ENCODE data around the gene RASGRP3.

DNA sequence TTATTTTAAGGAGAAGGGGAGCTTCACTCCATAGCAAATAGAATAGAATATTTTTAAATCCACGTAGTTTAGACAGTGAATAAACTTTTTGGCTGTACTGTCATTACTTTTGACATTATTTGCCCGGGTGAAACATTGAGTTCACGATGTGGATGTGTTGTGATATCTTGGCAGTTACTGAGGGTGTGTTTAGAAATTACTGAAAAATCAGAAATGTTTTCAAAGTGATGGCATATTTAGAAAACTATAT is 123.4 kb downstream of the RASGRP3 start:
- TF ChIP-seq, protein P1, sequence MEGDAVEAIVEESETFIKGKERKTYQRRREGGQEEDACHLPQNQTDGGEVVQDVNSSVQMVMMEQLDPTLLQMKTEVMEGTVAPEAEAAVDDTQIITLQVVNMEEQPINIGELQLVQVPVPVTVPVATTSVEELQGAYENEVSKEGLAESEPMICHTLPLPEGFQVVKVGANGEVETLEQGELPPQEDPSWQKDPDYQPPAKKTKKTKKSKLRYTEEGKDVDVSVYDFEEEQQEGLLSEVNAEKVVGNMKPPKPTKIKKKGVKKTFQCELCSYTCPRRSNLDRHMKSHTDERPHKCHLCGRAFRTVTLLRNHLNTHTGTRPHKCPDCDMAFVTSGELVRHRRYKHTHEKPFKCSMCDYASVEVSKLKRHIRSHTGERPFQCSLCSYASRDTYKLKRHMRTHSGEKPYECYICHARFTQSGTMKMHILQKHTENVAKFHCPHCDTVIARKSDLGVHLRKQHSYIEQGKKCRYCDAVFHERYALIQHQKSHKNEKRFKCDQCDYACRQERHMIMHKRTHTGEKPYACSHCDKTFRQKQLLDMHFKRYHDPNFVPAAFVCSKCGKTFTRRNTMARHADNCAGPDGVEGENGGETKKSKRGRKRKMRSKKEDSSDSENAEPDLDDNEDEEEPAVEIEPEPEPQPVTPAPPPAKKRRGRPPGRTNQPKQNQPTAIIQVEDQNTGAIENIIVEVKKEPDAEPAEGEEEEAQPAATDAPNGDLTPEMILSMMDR (IDR thresholded peaks at IDR 0.05), result no peak
- TF ChIP-seq ZFX (IDR thresholded peaks at IDR 0.05; ENCODE audit: borderline replicate concordance), result no peak
